ENCODE results near the gene IVD. TPM values are rescaled to one million over a fixed set of nuclear protein-coding genes. Genes with fewer than 3 reads are reported as not detected.

Gene IVD
- total and polyA plus RNA-seq, 2 of the 4 experiments (the other 2 are of a cell fraction), result 31.7 to 41.1 TPM

DNA sequence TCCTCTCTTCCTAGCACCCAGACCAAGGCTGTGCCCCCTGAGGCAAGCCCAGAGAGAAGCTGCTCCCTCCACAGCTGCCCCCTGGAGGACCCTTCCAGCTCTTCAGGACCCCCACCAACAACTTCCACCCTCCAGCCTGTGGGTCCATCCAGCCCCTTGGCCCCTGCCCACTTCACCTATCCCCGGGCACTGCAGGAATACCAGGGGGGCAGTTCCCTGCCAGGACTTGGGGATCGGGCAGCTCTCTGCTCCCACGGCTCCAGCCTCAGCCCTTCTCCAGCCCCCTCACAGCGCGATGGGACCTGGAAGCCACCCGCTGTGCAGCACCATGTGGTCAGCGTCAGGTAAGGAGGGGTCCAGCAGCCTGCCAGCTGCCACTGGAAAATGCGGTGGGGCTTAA is 42.0 kb upstream of the IVD start:
- dilution Hi-C loops (cut with HindIII; ENCODE audit: low sequenced_read_pairs, unreplicated experiment) (no loop called here), in situ Hi-C loops (cut with MboI; ENCODE audit: low sequenced_read_pairs) (no loop called here), intact Hi-C loops (cut with micrococcal nuclease) (no loop called here)
- Histone ChIP-seq H4K8ac (ENCODE audit: low read depth in 2 of 2, low read length in 2 of 2) (no peak overlapping the region), H3K27me3 (ENCODE audit: control insufficient read depth, insufficient read depth, low read length) (peaks cover 26% of the 10 kb centered on the region), H2BK15ac (ENCODE audit: low read depth, low read length) (no peak overlapping the region), H3K36me3 (ENCODE audit: control insufficient read depth, insufficient read depth, low read length) (no peaks in the 10 kb centered on the region), H3K23ac (ENCODE audit: low read depth, low read length) (no peak overlapping the region), H3K4me3 (ENCODE audit: insufficient read depth, low read depth, low read length) (no peak overlapping the region), H4K20me1 (ENCODE audit: insufficient read depth, low read length) (no peaks in the 10 kb centered on the region), H3K4me1 (ENCODE audit: control insufficient read depth, insufficient read depth, low read length) (peaks cover 3% of the 10 kb centered on the region; the same call in 1 of the 2 replicates), H2AK5ac (ENCODE audit: low read depth, low read length) (no peak overlapping the region), H4K5ac (ENCODE audit: low read depth, low read length) (no peak overlapping the region), H3K9me1 (ENCODE audit: insufficient read depth, low read length) (0 out of 2 replicates have a peak, but pooled peaks cover 3% of the 10 kb centered on the region), H3K56ac (ENCODE audit: extremely low read depth, insufficient read depth, low read length) (no peak overlapping the region), H3K14ac (replicated peaks; ENCODE audit: low read depth, low read length) (no peak overlapping the region), H3K9me3 (ENCODE audit: control insufficient read depth, insufficient read depth, low read length) (no peaks in the 10 kb centered on the region), H3K27ac (ENCODE audit: insufficient read depth, low read length) (no peak overlapping the region), H3K18ac (ENCODE audit: low read depth, low read length) (no peak overlapping the region), H3K9ac (ENCODE audit: low read depth, low read length) (no peak overlapping the region), H2AFZ (replicated peaks; ENCODE audit: low read length, poor library complexity) (no peak overlapping the region), H3K4ac (ENCODE audit: low read depth, low read length) (no peak overlapping the region), H2BK20ac (ENCODE audit: low read depth, low read length) (no peak overlapping the region), H3K4me2 (ENCODE audit: low read depth, low read length) (no peak overlapping the region), H4K91ac (ENCODE audit: insufficient read depth, low read depth, low read length) (no peak overlapping the region), H3K79me1 (ENCODE audit: low read depth in 1 of 2, low read length in 2 of 2) (no peaks in the 10 kb centered on the region), H2AK9ac (replicated peaks; ENCODE audit: low read depth, low read length, poor library complexity) (no peak overlapping the region), H2BK120ac (ENCODE audit: low read depth, low read length) (no peak overlapping the region), H2BK5ac (ENCODE audit: low read depth, low read length, poor library complexity, severe bottlenecking) (no peak overlapping the region)
- no peak for DNase-seq
- ATAC-seq (ENCODE audit: low read depth), result no peak
- no TSS peak for BruUV-seq (replicated peaks)
- ChIA-PET CTCF (interaction anchor here (1.3 kb wide), 1 partner anchor 19 kb away, joined by 5 read pairs; no protein-coding TSS in a partner anchor), POLR2A (ENCODE audit: unreplicated experiment) (interaction anchor here (0.7 kb wide), 1 partner anchor 32 kb away, joined by 4 read pairs; no protein-coding TSS in a partner anchor)
- 83% methylated on average over 1 of the region's 8 CpGs; no CpG with 5 or more reads in 1 of the 2 experiments for WGBS, 2 experiments (ENCODE audit: extremely low coverage in 2 of 2, insufficient read length in 1 of 2)
- TF ChIP-seq SMC3 (IDR thresholded peaks at IDR 0.05; ENCODE audit: low read depth, low read length) (no peak), POLR2A (IDR thresholded peaks at IDR 0.05; ENCODE audit: low read depth, low read length) (no peak), RCOR1 (IDR thresholded peaks at IDR 0.05; ENCODE audit: insufficient replicate concordance, low read length) (no peak), CEBPB (IDR thresholded peaks at IDR 0.05; ENCODE audit: low read depth, low read length) (no peak), NFE2L2 (IDR thresholded peaks at IDR 0.05; ENCODE audit: low read depth, low read length) (no peak), BHLHE40 (IDR thresholded peaks at IDR 0.05; ENCODE audit: low read depth, low read length) (no peak), MAZ (IDR thresholded peaks at IDR 0.05; ENCODE audit: borderline replicate concordance, low read depth, low read length) (no peak), MAFK (IDR thresholded peaks at IDR 0.05; ENCODE audit: low read depth, low read length) (no peak), RAD21 (IDR thresholded peaks at IDR 0.05; ENCODE audit: low read length) (no peak), MXI1 (IDR thresholded peaks at IDR 0.05; ENCODE audit: borderline replicate concordance, low read depth, low read length) (no peak), RFX5 (IDR thresholded peaks at IDR 0.05; ENCODE audit: low read depth, low read length) (no peak)
- TF ChIP-seq, protein P1, sequence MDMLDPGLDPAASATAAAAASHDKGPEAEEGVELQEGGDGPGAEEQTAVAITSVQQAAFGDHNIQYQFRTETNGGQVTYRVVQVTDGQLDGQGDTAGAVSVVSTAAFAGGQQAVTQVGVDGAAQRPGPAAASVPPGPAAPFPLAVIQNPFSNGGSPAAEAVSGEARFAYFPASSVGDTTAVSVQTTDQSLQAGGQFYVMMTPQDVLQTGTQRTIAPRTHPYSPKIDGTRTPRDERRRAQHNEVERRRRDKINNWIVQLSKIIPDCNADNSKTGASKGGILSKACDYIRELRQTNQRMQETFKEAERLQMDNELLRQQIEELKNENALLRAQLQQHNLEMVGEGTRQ (IDR thresholded peaks at IDR 0.05; ENCODE audit: low read depth, low read length), result no peak
- TF ChIP-seq, protein P2, sequence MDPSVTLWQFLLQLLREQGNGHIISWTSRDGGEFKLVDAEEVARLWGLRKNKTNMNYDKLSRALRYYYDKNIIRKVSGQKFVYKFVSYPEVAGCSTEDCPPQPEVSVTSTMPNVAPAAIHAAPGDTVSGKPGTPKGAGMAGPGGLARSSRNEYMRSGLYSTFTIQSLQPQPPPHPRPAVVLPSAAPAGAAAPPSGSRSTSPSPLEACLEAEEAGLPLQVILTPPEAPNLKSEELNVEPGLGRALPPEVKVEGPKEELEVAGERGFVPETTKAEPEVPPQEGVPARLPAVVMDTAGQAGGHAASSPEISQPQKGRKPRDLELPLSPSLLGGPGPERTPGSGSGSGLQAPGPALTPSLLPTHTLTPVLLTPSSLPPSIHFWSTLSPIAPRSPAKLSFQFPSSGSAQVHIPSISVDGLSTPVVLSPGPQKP (IDR thresholded peaks at IDR 0.05; ENCODE audit: borderline replicate concordance, low read depth, low read length), result no peak

All from IMR-90 (cell line).